Measurements from ENCODE around the gene C9orf40. TPM values are rescaled to one million over a fixed set of nuclear protein-coding genes. Genes with fewer than 3 reads are reported as not detected.

The C9orf40 gene
- total RNA-seq, 1 experiment from 2014 or later = 10.3 TPM

- H3K79me2 ChIP-seq (ENCODE audit: insufficient read depth, low read length) = no peaks in the 10 kb centered on the region
- peaks cover 17 to 21% of the 10 kb centered on the region in 2 experiments for H3K4me1 Mint-ChIP-seq
- no peak overlapping the region for H3K27ac ChIP-seq (ENCODE audit: insufficient read length, low read depth, low read length)
- no peak overlapping the region for H2AFZ ChIP-seq (ENCODE audit: low read length)
- no peak overlapping the region for H3K4me2 ChIP-seq (ENCODE audit: insufficient read depth, insufficient read length, low read length)
- no peak overlapping the region for H3K56ac ChIP-seq (ENCODE audit: insufficient read length, low read depth, low read length)
- WGBS (ENCODE audit: extremely low coverage, insufficient read length, low lambda C conversion rate) = no CpG with 5 or more reads among the region's 2 CpGs
- H3K79me1 ChIP-seq (ENCODE audit: insufficient read depth, low read depth, low read length, poor library complexity, severe bottlenecking) = no peaks in the 10 kb centered on the region
- no peaks in the 10 kb centered on the region; the same call in 1 of the 2 replicates for H3K4me1 ChIP-seq (ENCODE audit: insufficient read depth, low read length)
- H2BK12ac ChIP-seq (ENCODE audit: insufficient read length, low read depth, low read length) = no peak overlapping the region
- H4K5ac ChIP-seq (ENCODE audit: insufficient read length, low read depth, low read length) = no peak overlapping the region
- H2BK15ac ChIP-seq (ENCODE audit: low read depth, low read length) = no peak overlapping the region
- no peaks in the 10 kb centered on the region for H3K27me3 ChIP-seq (ENCODE audit: insufficient read depth, low read length)
- DNase-seq = no peak
- H3K36me3 Mint-ChIP-seq (ENCODE audit: insufficient read depth in 1 of 3, low read depth in 3 of 3) = peaks cover 0 to 4% (median 3%) of the 10 kb centered on the region in 3 experiments; a peak in 4 of 7 replicates
- H3K18ac ChIP-seq (ENCODE audit: insufficient read length, low read depth, low read length) = no peak overlapping the region
- no peak overlapping the region; a peak in 1 of 7 replicates for H3K27ac Mint-ChIP-seq
- no peak for TF ChIP-seq CTCF (conservative IDR thresholded peaks at IDR 0.05)
- H3K9ac ChIP-seq (ENCODE audit: extremely low read depth, insufficient read length, low read length) = no peak overlapping the region
- H4K20me1 ChIP-seq (ENCODE audit: control insufficient read depth, insufficient read depth, insufficient read length) = peaks cover 2% of the 10 kb centered on the region
- H2BK5ac ChIP-seq (ENCODE audit: insufficient read length, low read length) = no peak overlapping the region
- H3K9me3 Mint-ChIP-seq = no peaks in the 10 kb centered on the region
- no peak overlapping the region for H4K8ac ChIP-seq (replicated peaks; ENCODE audit: insufficient read length, low read depth, low read length)
- no peak overlapping the region for H2BK20ac ChIP-seq (ENCODE audit: low read depth, low read length, poor library complexity, severe bottlenecking)
- peaks cover 4% of the 10 kb centered on the region for H3K27me3 Mint-ChIP-seq (ENCODE audit: low read depth)
- no peak overlapping the region for H2BK120ac ChIP-seq (ENCODE audit: low read depth, low read length, poor library complexity, severe bottlenecking)
- H3K14ac ChIP-seq (ENCODE audit: insufficient read depth, low read length) = no peak overlapping the region
- no peak overlapping the region for H3K4ac ChIP-seq (ENCODE audit: low read depth, low read length)
- no peak overlapping the region for H3K23ac ChIP-seq (ENCODE audit: insufficient read length, low read depth, low read length)
- peaks cover 3% of the 10 kb centered on the region for H3K23me2 ChIP-seq (ENCODE audit: insufficient read length, low read depth, low read length, poor library complexity, severe bottlenecking)
- no peak overlapping the region for H3K4me3 Mint-ChIP-seq
- H3K9me3 ChIP-seq (ENCODE audit: control insufficient read depth, low read depth, low read length) = no peaks in the 10 kb centered on the region
- H4K91ac ChIP-seq (ENCODE audit: insufficient read length, low read depth, low read length) = no peak overlapping the region
- H3T11ph ChIP-seq (ENCODE audit: low read length) = no peak overlapping the region
- H2AK5ac ChIP-seq (ENCODE audit: insufficient read length, low read length) = no peak overlapping the region
Observed at GRCh38 chr9:74948937-74949336, 3.8 kb downstream of the C9orf40 start.

Measured in H9 (cell line).